DMS114 treated with DMSO at 0.1 percent for 48 hours (cell line): ENCODE results near the gene PLCH1.
A peak's percentile ranks its signal among the peaks of the same experiment; 100 is the strongest.

Experiments used
- DNase-seq: peaks from one replicate; lab custom pipeline; 2025; ENCODE audit not compliant: unreplicated experiment; lab: John Stamatoyannopoulos, UW

Gene PLCH1

GRCh38 chr3:155360281-155360680 lies 384.6 kb downstream of the PLCH1 start:
- DNase-seq: no peak

- peak; percentile 13 for DNase-seq
Observed at GRCh38 chr3:155356594-155357370, 388.1 kb downstream of the PLCH1 start.

GRCh38 chr3:155354658-155355057 lies 390.2 kb downstream of the PLCH1 start:
- no peak for DNase-seq

DNA sequence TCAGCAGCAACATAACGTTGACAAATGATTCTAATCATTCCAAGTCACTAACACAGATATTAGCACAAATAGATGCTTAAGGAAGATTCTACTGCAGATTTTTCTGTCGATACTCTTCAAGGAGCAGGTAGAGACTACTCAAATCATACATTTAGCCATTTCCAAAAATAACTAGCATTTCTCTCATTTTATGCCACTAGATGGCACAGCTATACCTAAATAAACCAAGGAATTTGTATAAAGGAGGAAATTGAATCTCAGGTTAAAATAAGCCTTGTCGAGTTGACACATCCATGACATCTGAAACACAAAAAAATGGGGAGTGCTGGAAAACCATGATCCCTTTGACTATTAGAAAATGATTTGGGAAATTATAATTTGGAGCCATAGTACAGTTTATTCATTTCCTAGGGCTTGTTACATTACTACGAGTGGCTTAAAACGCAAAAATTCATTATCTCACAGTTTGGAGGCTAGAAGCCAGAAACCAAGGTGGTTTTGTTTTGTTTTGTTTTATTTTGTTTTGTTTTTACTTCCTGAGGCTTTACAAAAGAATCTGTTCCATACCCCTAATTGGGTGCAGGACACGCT lies 391.9 kb downstream of the PLCH1 start:
- DNase-seq: peak; percentile 49

DNA sequence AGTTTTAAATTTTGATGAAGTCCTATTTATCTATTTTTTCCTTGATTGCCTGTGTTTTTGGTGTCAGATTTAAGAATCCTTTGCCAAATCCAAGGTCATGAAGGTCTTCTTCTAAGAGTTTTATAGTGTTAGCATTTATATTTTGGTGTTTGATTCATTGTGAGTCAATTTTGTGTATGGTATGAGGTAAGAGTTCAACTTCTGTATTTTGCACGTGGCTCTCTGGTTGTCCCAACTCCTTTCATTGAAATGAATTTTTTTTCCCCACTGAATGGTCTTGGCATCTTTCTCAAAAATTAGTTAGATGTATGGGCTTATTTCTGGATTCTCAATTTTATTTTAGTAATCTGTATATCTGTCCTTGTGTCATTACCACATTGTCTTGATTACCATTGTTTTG lies 394.3 kb downstream of the PLCH1 start:
- DNase-seq: no peak

DNA sequence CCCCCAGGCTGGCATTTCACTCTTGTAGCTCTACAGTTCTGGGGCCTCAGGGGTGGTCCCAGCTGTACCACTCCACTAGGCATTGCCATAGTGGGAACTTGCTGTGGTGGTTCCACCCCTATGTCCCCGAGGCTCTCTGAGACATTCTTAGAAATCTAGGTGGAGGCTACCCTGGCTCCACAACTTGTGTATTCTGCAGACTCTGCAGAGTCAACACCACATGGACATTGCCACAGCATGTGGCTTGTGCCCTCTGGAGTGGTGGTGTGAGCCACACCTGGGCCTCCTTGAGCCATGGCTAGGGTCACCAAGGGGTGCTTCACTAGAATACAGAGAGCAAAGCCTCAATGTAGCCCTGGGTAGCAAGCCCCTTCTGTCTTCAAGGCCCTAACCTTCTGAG lies 397.0 kb downstream of the PLCH1 start:
- DNase-seq: no peak

- no peak for DNase-seq
Observed at GRCh38 chr3:155342344-155342743, 402.5 kb downstream of the PLCH1 start.

GRCh38 chr3:155339052-155339451 lies 405.8 kb downstream of the PLCH1 start:
- DNase-seq: no peak

DNA sequence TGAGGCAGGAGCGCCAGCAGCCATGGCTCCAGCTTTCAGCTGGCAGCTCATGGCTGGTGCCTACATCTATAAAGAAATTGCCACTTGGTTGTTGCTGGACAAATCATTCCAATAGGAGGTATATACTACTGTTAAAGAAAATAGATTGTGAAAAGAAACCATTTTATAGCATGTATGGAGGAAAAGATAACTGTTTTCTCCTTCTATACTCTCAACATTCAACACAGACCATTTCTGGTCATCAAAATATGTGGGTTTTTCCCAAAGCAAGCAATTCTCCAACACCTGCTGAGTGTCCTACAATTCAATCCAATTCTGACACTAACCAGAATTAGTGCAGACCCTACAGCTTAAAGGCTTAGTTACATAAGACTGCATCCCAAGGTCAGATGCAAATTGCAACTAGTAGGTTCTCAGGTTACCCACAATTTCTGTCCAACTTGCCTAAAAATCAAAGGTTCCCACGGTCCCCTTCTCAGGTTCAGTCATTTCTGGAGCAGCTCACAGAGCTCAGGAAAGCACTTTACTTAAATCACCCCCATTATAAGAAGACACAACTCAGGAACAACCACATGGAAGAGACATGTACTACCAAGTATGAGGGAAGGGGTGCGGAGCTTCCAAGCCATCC lies 409.0 kb downstream of the PLCH1 start:
- no peak for DNase-seq

DNA sequence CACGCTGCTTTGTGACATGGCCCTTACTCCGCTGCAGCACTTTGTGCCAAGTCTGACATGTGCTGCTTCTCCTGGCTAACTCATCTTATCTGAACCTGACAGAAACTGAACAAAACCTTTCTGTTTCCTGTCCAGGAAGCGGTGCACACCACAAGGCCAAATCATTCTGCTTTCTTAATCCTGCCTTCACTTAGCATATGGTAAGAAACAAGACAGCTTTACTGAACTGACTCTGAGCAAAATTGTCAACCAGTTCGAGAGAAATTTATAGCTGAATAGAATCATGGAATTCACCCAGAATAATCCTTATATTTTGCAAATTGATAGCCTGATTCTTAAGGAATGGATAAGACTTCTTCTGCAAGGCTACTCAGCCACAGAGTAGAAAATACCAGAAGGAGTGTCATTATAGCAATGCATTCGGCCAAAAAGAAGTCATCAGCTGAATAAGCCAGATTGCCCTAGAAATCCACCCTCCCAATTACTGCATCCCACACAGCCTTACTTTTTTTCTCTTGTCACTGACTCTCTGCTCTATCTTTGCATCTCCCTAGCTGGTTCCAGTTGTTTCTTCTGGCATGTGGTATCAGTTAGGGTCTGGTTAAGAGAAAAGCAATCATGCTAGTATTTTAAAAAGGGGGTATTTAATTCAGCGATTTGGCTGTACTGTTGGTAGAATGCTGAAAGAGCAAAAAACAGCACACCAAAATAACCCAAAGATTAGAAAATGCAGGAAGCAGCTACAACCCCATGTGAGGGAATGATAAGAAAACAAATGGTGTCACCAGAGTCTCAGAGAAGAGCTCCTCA lies 409.8 kb downstream of the PLCH1 start:
- no peak for DNase-seq

GRCh38 chr3:155334215-155334913 lies 410.5 kb downstream of the PLCH1 start:
- no peak for DNase-seq

DNA sequence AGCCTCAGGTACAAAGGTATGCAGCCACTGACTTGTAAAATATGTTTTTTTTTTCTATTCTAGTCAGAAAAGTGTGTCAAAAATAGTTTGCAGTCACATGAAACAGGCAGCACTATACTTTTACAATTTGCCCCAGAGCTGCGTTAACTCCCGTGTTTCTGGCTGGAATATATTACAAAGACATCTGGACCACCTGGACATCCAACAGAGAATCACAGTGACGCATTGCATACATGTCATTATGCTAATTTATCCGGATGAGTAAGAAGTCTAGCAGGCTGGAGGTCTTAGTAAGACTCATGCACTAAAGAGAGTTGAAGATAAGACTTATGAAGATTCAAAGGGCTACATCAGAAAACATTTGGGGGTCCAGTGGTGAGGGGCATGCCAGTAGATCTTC lies 412.2 kb downstream of the PLCH1 start:
- DNase-seq: no peak

GRCh38 chr3:155331078-155331477 lies 413.8 kb downstream of the PLCH1 start:
- no peak for DNase-seq

GRCh38 chr3:155330370-155330769 lies 414.5 kb downstream of the PLCH1 start:
- DNase-seq: no peak

- DNase-seq: no peak
Observed at GRCh38 chr3:155329513-155330048, 415.3 kb downstream of the PLCH1 start.

- no peak for DNase-seq
Observed at GRCh38 chr3:155327871-155328270, 417.0 kb downstream of the PLCH1 start.

- no peak for DNase-seq
Observed at GRCh38 chr3:155327430-155327829, 417.4 kb downstream of the PLCH1 start.

DNA sequence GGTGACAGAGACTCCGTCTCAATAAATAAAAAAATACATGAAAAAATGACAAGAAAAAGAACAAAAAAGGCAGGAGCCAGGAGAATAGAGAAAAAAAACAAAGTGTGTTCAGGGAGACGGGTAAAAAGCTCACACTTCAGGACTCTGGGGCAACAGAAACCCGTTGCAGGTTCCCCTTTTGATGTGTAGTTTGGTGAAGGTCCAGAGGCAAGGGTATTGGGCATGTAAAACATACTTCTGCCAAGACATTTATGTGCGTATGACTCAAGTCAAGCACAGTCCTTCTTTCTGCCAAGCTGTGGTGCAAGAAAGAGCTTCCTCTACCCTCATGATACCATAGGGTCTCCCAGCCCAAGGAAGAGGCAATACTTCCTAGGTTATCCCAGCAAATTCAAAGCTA lies 418.0 kb downstream of the PLCH1 start:
- no peak for DNase-seq

GRCh38 chr3:155326244-155326643 lies 418.6 kb downstream of the PLCH1 start:
- DNase-seq: no peak
